Stomach (tissue), 4 donors: ENCODE data around the gene COL9A1.

Experiments used
- EP300 ChIP-seq: sonication (generic); formaldehyde crosslinking; IDR thresholded peaks from one replicate; pipeline ENCODE4 v1.6.1; 2017; ENCODE audit warnings: antibody characterized with exemption
- POLR2A ChIP-seq, 4 donors: fragments of 450-650 bp; IDR thresholded peaks; one replicate each; pipeline ENCODE4 v1.6.1; 2016; ENCODE audit warnings: antibody characterized with exemption in 4 of 4, control low read depth in 2 of 4, mild to moderate bottlenecking in 1 of 4, moderate library complexity in 1 of 4
- POLR2AphosphoS5 ChIP-seq, 3 donors: sonication (generic); formaldehyde crosslinking; IDR thresholded peaks; one replicate each; pipeline ENCODE4 v1.6.1; 2016; ENCODE audit warnings: antibody characterized with exemption in 3 of 3
- TF ChIP-seq, protein P1 (sequence below), 7 experiments: fragments of 450-650 bp in 4 of 7; fragments of 200-600 bp in 3 of 7; sonication (generic) in 3 of 7; IDR thresholded peaks; one replicate each; pipeline ENCODE4 v1.5.1; 2016 to 2019; ENCODE audit warnings: antibody characterized with exemption in 7 of 7, control low read depth in 2 of 7, mild to moderate bottlenecking in 1 of 7

GRCh38 chr6:70254784-70255183 is 48.1 kb downstream of the COL9A1 start:
- TF ChIP-seq POLR2A (IDR thresholded peaks at IDR 0.05), result no peak
- TF ChIP-seq, protein P1, sequence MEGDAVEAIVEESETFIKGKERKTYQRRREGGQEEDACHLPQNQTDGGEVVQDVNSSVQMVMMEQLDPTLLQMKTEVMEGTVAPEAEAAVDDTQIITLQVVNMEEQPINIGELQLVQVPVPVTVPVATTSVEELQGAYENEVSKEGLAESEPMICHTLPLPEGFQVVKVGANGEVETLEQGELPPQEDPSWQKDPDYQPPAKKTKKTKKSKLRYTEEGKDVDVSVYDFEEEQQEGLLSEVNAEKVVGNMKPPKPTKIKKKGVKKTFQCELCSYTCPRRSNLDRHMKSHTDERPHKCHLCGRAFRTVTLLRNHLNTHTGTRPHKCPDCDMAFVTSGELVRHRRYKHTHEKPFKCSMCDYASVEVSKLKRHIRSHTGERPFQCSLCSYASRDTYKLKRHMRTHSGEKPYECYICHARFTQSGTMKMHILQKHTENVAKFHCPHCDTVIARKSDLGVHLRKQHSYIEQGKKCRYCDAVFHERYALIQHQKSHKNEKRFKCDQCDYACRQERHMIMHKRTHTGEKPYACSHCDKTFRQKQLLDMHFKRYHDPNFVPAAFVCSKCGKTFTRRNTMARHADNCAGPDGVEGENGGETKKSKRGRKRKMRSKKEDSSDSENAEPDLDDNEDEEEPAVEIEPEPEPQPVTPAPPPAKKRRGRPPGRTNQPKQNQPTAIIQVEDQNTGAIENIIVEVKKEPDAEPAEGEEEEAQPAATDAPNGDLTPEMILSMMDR (IDR thresholded peaks at IDR 0.05), result no peak
- no peak for TF ChIP-seq POLR2AphosphoS5 (IDR thresholded peaks at IDR 0.05)
- no peak for TF ChIP-seq EP300
